ENCODE results near the gene ZDHHC14.

ZDHHC14 gene

GRCh38 chr6:157631838-157632614 is 251.0 kb downstream of the ZDHHC14 start:
- H3K27ac ChIP-seq (ENCODE audit: low read depth, low read length) = no peak overlapping the region
- no peaks in the 10 kb centered on the region for H3K27me3 ChIP-seq (ENCODE audit: control insufficient read depth in 1 of 2, insufficient read depth in 2 of 2, low read length in 2 of 2)
- no peak overlapping the region for H3K9ac ChIP-seq (ENCODE audit: low read length)
- H3K36me3 ChIP-seq (ENCODE audit: insufficient read depth, low read length) = no peaks in the 10 kb centered on the region
- no peaks in the 10 kb centered on the region for H3K9me3 ChIP-seq (ENCODE audit: low read length)
- no peak overlapping the region for H3K4me3 ChIP-seq (ENCODE audit: low read depth in 1 of 2, low read length in 2 of 2)
- H3K4me1 ChIP-seq (ENCODE audit: insufficient read depth, low read length) = peaks cover 13% of the 10 kb centered on the region

DNA sequence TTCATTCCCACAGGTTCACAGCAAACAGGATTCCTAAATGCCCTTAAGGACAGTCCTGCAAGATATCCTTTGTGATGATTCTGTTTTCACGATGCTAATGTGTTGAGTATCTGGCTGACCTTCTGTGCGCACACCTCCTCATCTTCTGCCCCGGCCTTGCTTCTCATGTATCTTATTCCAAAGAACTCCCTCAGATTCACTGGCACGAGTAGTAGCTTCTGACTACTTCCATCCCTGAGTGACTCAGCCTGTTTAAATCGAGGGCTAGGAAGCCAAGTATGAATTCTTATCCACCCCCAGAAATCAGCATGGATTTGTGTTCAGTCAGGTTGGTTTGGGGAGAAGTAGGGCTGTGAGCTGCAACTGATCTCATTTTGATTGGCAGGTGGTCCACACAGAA is 251.8 kb downstream of the ZDHHC14 start:
- Histone ChIP-seq H3K9ac (ENCODE audit: low read length) (no peak overlapping the region), H3K9me3 (ENCODE audit: low read length) (no peaks in the 10 kb centered on the region), H3K27me3 (ENCODE audit: control insufficient read depth in 1 of 2, insufficient read depth in 2 of 2, low read length in 2 of 2) (no peaks in the 10 kb centered on the region), H3K27ac (ENCODE audit: low read depth, low read length) (no peak overlapping the region), H3K4me3 (ENCODE audit: low read depth in 1 of 2, low read length in 2 of 2) (no peak overlapping the region), H3K36me3 (ENCODE audit: insufficient read depth, low read length) (no peaks in the 10 kb centered on the region), H3K4me1 (ENCODE audit: insufficient read depth, low read length) (peaks cover 13% of the 10 kb centered on the region)

GRCh38 chr6:157634546-157634945 is 253.6 kb downstream of the ZDHHC14 start:
- H3K4me3 ChIP-seq (ENCODE audit: low read depth in 1 of 2, low read length in 2 of 2) = no peak overlapping the region
- no peaks in the 10 kb centered on the region for H3K9me3 ChIP-seq (ENCODE audit: low read length)
- H3K27ac ChIP-seq (ENCODE audit: low read depth, low read length) = no peak overlapping the region
- H3K9ac ChIP-seq (ENCODE audit: low read length) = no peak overlapping the region
- H3K36me3 ChIP-seq (ENCODE audit: insufficient read depth, low read length) = no peaks in the 10 kb centered on the region
- no peaks in the 10 kb centered on the region for H3K27me3 ChIP-seq (ENCODE audit: control insufficient read depth in 1 of 2, insufficient read depth in 2 of 2, low read length in 2 of 2)
- peaks cover 13% of the 10 kb centered on the region for H3K4me1 ChIP-seq (ENCODE audit: insufficient read depth, low read length)

GRCh38 chr6:157635388-157636244 is 254.6 kb downstream of the ZDHHC14 start:
- H3K36me3 ChIP-seq (ENCODE audit: insufficient read depth, low read length) = no peaks in the 10 kb centered on the region
- H3K4me3 ChIP-seq (ENCODE audit: low read depth in 1 of 2, low read length in 2 of 2) = no peak overlapping the region
- no peak overlapping the region for H3K9ac ChIP-seq (ENCODE audit: low read length)
- H3K9me3 ChIP-seq (ENCODE audit: low read length) = no peaks in the 10 kb centered on the region
- peaks cover 13% of the 10 kb centered on the region for H3K4me1 ChIP-seq (ENCODE audit: insufficient read depth, low read length)
- no peaks in the 10 kb centered on the region for H3K27me3 ChIP-seq (ENCODE audit: control insufficient read depth in 1 of 2, insufficient read depth in 2 of 2, low read length in 2 of 2)
- H3K27ac ChIP-seq (ENCODE audit: low read depth, low read length) = peak overlapping the region; percentile 13

DNA sequence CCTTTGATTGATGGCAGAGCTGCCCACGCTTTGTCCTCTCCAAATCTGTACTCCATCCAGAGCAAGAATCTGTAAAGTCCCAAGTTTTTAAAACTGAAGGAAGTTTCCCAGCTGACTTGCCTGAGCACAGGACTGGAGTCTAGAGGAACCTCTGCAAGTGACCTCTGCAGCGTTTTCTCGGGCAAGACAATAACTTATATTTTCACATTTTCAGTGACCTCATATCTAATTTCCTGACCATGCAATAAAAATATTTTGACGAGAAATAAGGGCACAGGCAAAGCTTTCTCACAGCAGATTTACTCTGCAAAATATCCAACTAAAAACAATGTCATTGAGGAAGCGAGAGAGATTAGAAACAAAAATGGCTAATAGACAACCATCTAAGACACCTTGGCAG is 256.5 kb downstream of the ZDHHC14 start:
- Histone ChIP-seq H3K9ac (ENCODE audit: low read length) (no peak overlapping the region), H3K9me3 (ENCODE audit: low read length) (no peaks in the 10 kb centered on the region), H3K27ac (ENCODE audit: low read depth, low read length) (no peak overlapping the region), H3K36me3 (ENCODE audit: insufficient read depth, low read length) (no peaks in the 10 kb centered on the region), H3K4me3 (ENCODE audit: low read depth in 1 of 2, low read length in 2 of 2) (no peak overlapping the region), H3K4me1 (ENCODE audit: insufficient read depth, low read length) (peaks cover 7% of the 10 kb centered on the region), H3K27me3 (ENCODE audit: control insufficient read depth in 1 of 2, insufficient read depth in 2 of 2, low read length in 2 of 2) (no peaks in the 10 kb centered on the region)

DNA sequence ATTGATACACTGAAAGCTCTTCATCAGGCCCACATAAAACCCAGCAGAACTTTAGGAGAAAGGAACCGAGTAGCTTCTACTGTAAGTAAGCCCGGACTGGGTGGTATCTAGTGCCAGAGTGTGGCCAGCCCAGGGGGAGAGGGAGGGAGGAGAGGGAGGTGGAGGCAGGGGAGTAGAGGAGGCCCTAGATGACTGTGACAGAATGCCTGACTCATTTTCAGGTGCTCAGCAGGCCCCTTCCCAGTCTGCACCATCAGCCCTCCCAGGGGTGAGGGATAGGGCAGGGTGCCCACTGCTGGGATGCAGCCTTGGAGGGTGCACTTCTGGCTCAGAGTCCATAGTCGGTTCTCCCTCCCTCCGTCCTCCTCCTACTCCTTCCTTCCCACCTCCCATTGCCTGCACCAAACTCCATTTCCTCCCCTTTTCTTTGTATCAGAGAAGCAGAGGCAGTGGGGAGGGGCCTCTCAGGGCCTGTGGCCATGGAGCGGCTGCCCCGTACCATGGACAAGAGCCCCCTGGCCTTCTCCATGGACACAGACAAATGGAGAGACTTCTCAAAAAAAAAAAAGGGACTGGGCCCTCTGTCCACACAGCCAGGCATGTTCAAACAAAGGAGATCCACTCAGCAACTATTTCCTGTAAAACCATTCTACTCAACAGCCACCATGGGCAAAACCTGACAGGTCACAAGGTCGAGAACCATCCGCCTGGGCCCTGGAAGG is 257.1 kb downstream of the ZDHHC14 start:
- no peaks in the 10 kb centered on the region for H3K36me3 ChIP-seq (ENCODE audit: insufficient read depth, low read length)
- H3K27ac ChIP-seq (ENCODE audit: low read depth, low read length) = no peak overlapping the region
- no peak overlapping the region for H3K9ac ChIP-seq (ENCODE audit: low read length)
- H3K4me1 ChIP-seq (ENCODE audit: insufficient read depth, low read length) = peaks cover under 1% of the 10 kb centered on the region
- H3K9me3 ChIP-seq (ENCODE audit: low read length) = no peaks in the 10 kb centered on the region
- no peaks in the 10 kb centered on the region for H3K27me3 ChIP-seq (ENCODE audit: control insufficient read depth in 1 of 2, insufficient read depth in 2 of 2, low read length in 2 of 2)
- H3K4me3 ChIP-seq (ENCODE audit: low read depth in 1 of 2, low read length in 2 of 2) = no peak overlapping the region

DNA sequence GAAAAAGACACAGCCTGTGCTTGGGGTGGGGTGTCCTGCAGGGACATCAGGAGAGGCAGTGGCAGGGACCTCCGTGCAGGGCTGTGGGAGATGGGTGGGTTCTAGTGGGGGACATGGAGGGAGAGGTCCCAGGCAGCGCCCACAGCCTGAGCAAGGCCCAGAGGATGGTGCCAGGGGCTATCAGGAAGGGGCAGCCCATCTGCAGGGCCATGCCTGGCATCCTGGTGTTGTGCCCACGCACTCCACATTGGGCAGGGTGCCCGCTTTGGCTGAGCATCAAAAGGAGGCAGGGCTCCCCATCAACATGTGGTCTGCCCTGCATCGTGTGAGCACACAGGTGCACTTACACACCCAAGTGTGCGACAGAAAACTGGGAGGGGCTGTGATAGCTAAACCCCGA is 257.8 kb downstream of the ZDHHC14 start:
- no peak overlapping the region for H3K27ac ChIP-seq (ENCODE audit: low read depth, low read length)
- no peak overlapping the region for H3K4me3 ChIP-seq (ENCODE audit: low read depth in 1 of 2, low read length in 2 of 2)
- no peaks in the 10 kb centered on the region for H3K4me1 ChIP-seq (ENCODE audit: insufficient read depth, low read length)

DNA sequence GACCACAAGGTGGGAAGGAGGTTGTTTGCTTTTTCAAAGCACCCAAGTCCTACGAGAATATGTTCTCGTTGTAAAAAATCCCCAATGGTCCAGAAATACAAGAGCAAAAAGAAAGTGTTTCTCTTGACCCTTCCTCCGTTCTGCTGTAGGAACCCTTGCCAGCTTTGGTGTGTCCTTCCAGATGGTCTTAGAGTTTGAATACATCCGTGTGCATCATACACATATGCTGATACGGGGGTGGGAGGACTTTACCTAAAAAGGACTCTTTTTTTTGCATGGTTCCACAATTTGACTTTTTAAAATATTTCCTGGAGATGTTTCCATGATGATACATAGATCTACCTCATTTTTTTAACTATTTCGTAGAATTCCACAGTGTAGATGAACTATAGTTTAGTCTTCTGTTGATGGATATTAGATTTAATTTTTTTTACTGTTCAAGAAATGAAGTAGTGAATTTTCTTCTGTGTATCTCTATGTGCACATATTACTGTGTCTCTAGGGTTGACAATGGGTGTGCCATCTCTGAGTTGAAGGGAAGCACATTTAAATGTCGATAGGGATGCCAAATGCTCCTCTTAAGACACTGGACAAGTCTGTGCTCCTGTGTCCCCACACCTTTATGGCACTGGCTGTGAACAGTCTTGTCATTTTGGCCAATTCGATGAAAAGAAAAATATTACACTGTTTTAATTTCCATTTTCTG is 259.9 kb downstream of the ZDHHC14 start:
- H3K4me1 ChIP-seq (ENCODE audit: insufficient read depth, low read length) = no peaks in the 10 kb centered on the region
- H3K36me3 ChIP-seq (ENCODE audit: insufficient read depth, low read length) = no peaks in the 10 kb centered on the region
- H3K9me3 ChIP-seq (ENCODE audit: low read length) = no peaks in the 10 kb centered on the region
- H3K9ac ChIP-seq (ENCODE audit: low read length) = no peak overlapping the region
- no peak overlapping the region for H3K27ac ChIP-seq (ENCODE audit: low read depth, low read length)
- no peak overlapping the region for H3K4me3 ChIP-seq (ENCODE audit: low read depth in 1 of 2, low read length in 2 of 2)
- no peaks in the 10 kb centered on the region for H3K27me3 ChIP-seq (ENCODE audit: control insufficient read depth in 1 of 2, insufficient read depth in 2 of 2, low read length in 2 of 2)

More for the DNA sequence above, 257.8 kb downstream of the ZDHHC14 start:
- Histone ChIP-seq H3K9me3 (ENCODE audit: low read length) (no peaks in the 10 kb centered on the region), H3K36me3 (ENCODE audit: insufficient read depth, low read length) (no peaks in the 10 kb centered on the region), H3K9ac (ENCODE audit: low read length) (no peak overlapping the region), H3K27me3 (ENCODE audit: control insufficient read depth in 1 of 2, insufficient read depth in 2 of 2, low read length in 2 of 2) (no peaks in the 10 kb centered on the region)

- no peak overlapping the region for H3K27ac ChIP-seq (ENCODE audit: low read depth, low read length)
- no peak overlapping the region for H3K4me3 ChIP-seq (ENCODE audit: low read depth in 1 of 2, low read length in 2 of 2)
- H3K9ac ChIP-seq (ENCODE audit: low read length) = no peak overlapping the region
- H3K36me3 ChIP-seq (ENCODE audit: insufficient read depth, low read length) = no peaks in the 10 kb centered on the region
- no peaks in the 10 kb centered on the region for H3K4me1 ChIP-seq (ENCODE audit: insufficient read depth, low read length)
- H3K9me3 ChIP-seq (ENCODE audit: low read length) = no peaks in the 10 kb centered on the region
- no peaks in the 10 kb centered on the region for H3K27me3 ChIP-seq (ENCODE audit: control insufficient read depth in 1 of 2, insufficient read depth in 2 of 2, low read length in 2 of 2)
These were observed 260.8 kb downstream of the ZDHHC14 start for GRCh38 chr6:157641837-157642236.

DNA sequence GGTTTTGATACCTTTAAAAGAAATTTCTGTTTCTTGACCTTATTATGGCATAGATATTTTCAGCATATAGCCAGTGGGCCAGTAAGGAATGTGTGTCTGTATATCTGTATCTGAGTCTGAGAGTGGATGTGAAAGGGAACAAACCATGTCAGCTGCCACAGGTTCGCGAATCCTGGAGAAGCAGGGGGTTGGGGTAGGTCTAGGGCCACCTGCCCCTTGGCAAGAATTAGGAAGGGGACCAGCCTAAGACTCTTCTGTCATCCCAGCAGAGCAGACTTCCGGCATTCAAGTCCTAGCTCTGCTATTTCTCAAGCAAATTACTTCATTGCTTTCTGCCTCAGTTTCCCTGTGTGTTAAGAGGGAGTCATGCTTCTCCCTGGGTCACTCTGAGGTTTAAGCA is 261.7 kb downstream of the ZDHHC14 start:
- Histone ChIP-seq H3K4me3 (ENCODE audit: low read depth in 1 of 2, low read length in 2 of 2) (no peak overlapping the region), H3K27ac (ENCODE audit: low read depth, low read length) (no peak overlapping the region), H3K4me1 (ENCODE audit: insufficient read depth, low read length) (no peaks in the 10 kb centered on the region), H3K27me3 (ENCODE audit: control insufficient read depth in 1 of 2, insufficient read depth in 2 of 2, low read length in 2 of 2) (no peaks in the 10 kb centered on the region), H3K36me3 (ENCODE audit: insufficient read depth, low read length) (no peaks in the 10 kb centered on the region), H3K9ac (ENCODE audit: low read length) (no peak overlapping the region), H3K9me3 (ENCODE audit: low read length) (no peaks in the 10 kb centered on the region)

All from muscle layer of colon (tissue), 2 donors.